Gastroesophageal sphincter (tissue), 3 donors: Measurements from ENCODE around the gene GOLIM4.

ENCODE experiments used
- CTCF ChIP-seq, 4 experiments: fragments of 200-600 bp in 2 of 4; fragments of 450-650 bp in 2 of 4; sonication (generic) in 1 of 4; IDR thresholded peaks; one replicate each; pipeline ENCODE4 v1.5.1; 2017 to 2019; ENCODE audit warnings: antibody characterized with exemption in 4 of 4, mild to moderate bottlenecking in 2 of 4, moderate library complexity in 2 of 4
- POLR2A ChIP-seq, 2 donors: fragments of 450-650 bp; IDR thresholded peaks; one replicate each; pipeline ENCODE4 v1.6.1; 2017; ENCODE audit warnings: antibody characterized with exemption in 2 of 2, mild to moderate bottlenecking in 2 of 2, moderate library complexity in 1 of 2
- POLR2AphosphoS5 ChIP-seq: sonication (generic); formaldehyde crosslinking; IDR thresholded peaks from one replicate; pipeline ENCODE4 v1.6.1; 2017; ENCODE audit warnings: antibody characterized with exemption

GRCh38 chr3:168095611-168096209, at the start of gene GOLIM4:
- TF ChIP-seq CTCF (IDR thresholded peaks at IDR 0.05), result peak in 2 of 4 experiments; percentile 25
- TF ChIP-seq POLR2AphosphoS5, result peak; percentile 90
- TF ChIP-seq POLR2A (IDR thresholded peaks at IDR 0.05), result peak; percentile 78 to 80
